GM19397 (cell line): ENCODE data around the gene EDC4.

ENCODE experiments used
- ATAC-seq: cut with Tn5 transposase; IDR thresholded peaks from one replicate; pipeline ENCODE4 v1.9.1; 2021; ENCODE audit warnings: mild to moderate bottlenecking, moderate library complexity; ENCODE audit not compliant: unreplicated experiment

Gene EDC4

DNA sequence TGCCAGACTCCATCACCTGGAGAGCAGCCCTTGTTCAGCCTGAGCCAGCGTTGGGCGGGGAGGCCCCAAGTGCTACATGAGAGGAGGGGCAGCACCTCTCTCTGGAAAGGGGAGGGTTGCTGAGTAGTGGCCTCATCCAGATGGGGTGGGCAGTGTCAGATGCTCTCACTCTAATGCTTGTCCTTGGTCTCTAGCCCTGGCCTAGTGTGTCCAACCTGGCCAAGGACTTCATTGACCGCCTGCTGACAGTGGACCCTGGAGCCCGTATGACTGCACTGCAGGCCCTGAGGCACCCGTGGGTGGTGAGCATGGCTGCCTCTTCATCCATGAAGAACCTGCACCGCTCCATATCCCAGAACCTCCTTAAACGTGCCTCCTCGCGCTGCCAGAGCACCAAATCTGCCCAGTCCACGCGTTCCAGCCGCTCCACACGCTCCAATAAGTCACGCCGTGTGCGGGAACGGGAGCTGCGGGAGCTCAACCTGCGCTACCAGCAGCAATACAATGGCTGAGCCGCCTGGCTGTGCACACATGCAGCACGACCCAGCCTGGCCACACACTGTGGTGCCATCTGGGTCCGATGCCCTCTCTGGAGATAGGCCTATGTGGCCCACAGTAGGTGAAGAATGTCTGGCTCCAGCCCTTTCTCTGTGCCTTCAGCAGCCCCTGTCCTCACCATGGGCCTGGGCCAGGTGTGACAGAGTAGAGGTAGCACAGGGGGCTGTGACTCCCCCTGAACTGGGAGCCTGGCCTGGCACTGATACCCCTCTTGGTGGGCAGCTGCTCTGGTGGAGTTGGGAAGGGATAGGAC is 54.5 kb downstream of the EDC4 start:
- no peak for ATAC-seq

- ATAC-seq, result no peak
Measured at GRCh38 chr16:67928147-67928546, 55.3 kb downstream of the EDC4 start.

- no peak for ATAC-seq
Measured at GRCh38 chr16:67928561-67929364, 55.9 kb downstream of the EDC4 start.

DNA sequence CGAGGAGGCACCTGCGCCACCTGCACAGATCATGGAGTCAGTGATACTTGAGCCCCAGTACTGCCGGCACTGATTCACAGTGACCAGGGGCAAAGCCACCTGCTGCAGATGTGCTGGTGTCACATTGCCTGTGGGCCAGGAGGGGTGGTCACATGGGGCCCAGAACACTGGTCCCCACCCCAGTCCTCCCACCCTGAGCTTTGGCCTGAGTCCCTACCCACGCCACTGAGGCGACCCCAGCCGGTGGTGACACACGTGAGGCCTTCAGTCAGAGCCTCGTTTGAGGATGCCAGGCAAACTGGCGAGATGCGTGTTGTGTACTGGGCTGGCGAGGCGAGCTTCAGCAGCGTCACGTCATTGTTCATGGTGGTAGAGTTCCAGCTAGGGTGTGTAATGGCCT is 57.3 kb downstream of the EDC4 start:
- ATAC-seq, result no peak

DNA sequence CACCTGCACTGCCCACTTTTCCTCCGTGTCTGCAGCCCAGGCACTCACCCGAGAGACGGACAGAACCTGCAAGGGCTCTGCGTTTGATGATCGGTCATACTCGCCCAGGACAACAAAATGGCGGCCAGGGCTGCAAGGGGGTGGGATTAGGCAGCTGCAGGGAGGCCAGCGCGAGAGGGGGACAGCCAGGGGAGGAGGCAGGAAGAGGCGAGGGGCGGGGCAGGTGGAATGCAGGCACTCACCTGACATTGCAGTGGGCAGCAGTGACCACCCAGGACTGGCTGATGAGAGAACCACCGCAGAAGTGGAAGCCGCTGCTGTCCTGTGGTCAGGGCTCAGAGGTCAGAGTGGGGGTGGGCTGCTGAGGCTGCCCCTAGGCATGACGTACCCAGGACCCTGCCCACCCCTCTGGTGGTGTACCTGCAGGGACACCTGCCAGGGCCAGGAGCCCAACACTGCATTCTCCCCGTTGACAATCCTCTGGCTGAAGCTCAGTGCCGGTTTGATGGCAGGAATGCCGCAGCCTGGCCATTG is 57.9 kb downstream of the EDC4 start:
- ATAC-seq, result no peak
